Stimulated activated CD4-positive, alpha-beta T cell treated with anti-CD3 and anti-CD28 coated beads, Interleukin-1b, Interleukin-23, amount 100 ng/mL, for 1 hour (primary cell): ENCODE results near the gene POLR3GL.
"Not testable (repeated sequence)": the region's sequence is repeated elsewhere in the genome, so short reads cannot be mapped to it uniquely, and the experiment has no call there.

ENCODE experiments used
- DNase-seq, 2 donors: peaks; one replicate each; pipeline ENCODE4 v3.0.0-alpha.2; 2020; ENCODE audit warnings: low read depth in 2 of 2

Gene POLR3GL, protein sequence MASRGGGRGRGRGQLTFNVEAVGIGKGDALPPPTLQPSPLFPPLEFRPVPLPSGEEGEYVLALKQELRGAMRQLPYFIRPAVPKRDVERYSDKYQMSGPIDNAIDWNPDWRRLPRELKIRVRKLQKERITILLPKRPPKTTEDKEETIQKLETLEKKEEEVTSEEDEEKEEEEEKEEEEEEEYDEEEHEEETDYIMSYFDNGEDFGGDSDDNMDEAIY

GRCh38 chr1:145964328-145965118 lies at the start of gene POLR3GL, which contains the start of gene ANKRD34A:
Gene POLR3GL (plus strand): TSS chr1:145964690. CDS start chr1:145974866, 10,176 bp downstream.
Gene ANKRD34A (minus strand): TSS chr1:145964575. CDS start chr1:145961759, 2,816 bp downstream.
- DNase-seq = peak; percentile 75 to 76

DNA sequence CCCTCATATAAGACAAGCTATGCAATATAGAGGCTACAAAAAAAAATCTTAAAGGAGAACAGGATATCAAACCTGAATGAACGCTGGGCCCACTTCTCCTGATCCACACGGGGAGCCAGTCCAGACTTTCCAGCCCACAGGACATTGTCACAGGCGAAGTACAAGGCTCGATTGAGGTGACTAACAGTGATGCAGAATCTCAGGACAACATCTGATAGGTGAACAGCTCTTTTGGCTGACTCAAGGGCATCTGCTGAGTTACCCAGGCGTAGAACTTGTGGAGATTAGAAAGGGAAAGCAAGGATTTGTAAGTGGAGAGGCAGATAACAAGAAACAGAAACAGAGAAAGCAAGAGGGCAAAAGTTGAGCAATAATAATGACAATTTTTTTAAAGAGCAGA lies 47.7 kb upstream of the POLR3GL start:
- DNase-seq = no peak

DNA sequence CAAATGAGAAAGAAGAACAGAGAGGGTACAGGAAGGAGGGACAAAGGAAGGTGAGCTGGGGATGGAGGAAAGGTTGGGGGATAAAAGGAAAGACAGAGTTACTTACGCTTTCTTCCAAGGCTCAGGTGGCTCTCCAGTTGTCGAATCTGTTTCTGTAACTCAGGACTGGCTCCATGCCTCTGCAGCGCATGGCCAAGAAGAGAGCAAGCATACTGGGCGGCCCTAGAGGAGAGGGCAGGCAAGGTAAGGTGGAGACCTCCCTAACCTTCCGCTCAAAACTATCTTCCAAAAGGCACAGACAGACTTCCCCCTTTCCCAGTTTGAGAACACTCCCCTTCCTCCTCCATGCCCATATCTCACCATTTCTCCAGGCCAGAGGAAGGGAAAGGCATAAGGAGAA lies 46.9 kb upstream of the POLR3GL start:
- no peak for DNase-seq

DNA sequence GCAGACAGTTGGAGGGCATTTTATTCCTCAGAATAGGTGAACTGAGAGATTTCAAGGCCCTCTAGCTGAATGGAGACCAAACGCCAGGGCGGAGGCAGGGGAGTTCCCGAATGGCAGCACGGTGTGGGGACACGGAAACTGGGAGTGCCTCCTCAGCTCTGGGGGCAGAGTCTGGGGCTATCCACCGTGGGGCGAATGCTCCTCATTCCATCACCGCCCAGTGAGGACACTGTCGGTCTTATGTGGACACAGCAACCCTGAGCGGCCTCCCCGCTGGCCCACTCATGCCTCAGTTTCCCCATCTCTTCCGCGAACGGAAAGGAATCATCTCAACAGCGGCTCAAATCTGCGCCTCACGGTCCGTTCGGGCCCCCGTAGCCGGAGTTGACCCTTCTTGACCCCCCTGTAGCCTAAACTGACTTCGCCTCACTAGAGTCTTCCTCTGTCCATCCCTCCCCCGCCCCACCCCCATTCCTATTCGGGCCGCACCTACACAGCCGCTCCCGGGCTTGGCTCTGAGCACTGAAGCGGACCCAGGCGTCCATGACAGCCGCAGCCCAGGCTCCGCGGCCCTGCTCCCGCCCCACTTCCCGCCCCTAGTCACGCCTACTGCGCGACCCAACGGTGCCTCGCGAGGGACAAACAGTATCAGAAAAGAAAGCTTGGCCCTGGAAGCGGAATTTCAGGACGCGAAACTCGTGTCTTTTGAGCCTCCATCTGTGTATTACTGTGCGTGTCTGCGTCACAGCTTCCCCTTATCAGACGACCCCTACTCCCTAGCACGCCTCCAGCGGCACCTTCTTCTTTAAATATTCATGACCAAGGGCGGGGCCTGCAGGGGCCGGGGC lies 46.1 kb upstream of the POLR3GL start, which contains the start of gene PEX11B:
PEX11B (minus strand) TSS at position 574 of the 848 bp plus-strand sequence; CDS start at position 545, 29 bp downstream.
- DNase-seq = peak; percentile 76 to 88

DNA sequence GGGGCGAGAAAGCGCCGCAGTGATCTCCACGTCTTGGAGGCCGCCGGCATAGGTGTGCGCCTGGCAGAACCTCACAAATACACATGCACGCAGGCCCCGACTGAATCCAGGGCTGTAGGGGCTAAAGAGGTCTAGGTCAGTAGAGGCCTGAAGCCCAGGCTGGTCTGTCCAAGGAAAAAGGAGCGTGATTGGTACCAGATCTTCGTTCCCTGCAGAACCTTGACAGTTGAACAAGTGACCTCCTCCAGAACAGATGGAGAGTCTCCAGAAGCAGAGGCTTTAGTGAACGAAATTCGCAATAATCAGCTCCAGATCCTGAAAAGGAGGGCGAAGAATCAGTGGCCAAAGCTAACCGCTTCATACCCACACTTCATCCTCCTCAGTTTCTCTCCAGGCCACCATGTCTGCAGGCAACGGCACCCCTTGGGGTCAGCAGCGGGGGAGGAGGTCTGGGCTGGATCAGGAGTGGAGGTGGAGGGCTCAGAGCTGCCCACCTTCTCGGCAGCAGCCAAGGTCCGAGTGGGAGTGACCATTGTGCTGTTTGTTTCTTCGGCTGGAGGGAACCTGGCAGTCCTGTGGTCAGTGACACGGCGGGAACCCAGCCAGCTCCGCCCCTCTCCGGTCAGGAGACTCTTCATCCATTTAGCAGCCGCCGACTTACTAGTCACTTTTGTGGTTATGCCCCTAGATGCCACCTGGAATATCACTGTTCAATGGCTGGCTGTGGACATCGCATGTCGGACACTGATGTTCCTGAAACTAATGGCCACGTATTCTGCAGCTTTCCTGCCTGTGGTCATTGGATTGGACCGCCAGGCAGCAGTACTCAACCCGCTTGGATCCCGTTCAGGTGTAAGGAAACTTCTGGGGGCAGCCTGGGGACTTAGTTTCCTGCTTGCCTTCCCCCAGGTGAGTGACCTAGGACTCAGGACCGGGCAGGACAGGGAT lies 45.2 kb upstream of the POLR3GL start:
- no peak for DNase-seq

DNA sequence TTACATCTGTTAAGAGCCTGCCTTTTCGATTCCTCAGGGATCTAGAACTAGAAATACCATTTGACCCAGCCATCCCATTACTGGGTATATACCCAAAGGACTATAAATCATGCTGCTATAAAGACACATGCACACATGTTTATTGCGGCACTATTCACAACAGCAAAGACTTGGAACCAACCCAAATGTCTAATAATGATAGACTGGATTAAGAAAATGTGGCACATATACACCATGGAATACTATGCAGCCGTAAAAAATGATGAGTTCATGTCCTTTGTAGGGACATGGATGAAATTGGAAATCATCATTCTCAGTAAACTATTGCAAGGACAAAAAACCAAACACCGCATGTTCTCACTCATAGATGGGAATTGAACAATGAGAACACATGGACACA lies 44.2 kb upstream of the POLR3GL start:
- DNase-seq = not testable (repeated sequence)

- DNase-seq = no peak
Observed at GRCh38 chr1:145922266-145922665, 42.2 kb upstream of the POLR3GL start.

- peak in 1 of 2 donors; percentile 30 for DNase-seq
Observed at GRCh38 chr1:145926686-145927062, 37.8 kb upstream of the POLR3GL start.

DNA sequence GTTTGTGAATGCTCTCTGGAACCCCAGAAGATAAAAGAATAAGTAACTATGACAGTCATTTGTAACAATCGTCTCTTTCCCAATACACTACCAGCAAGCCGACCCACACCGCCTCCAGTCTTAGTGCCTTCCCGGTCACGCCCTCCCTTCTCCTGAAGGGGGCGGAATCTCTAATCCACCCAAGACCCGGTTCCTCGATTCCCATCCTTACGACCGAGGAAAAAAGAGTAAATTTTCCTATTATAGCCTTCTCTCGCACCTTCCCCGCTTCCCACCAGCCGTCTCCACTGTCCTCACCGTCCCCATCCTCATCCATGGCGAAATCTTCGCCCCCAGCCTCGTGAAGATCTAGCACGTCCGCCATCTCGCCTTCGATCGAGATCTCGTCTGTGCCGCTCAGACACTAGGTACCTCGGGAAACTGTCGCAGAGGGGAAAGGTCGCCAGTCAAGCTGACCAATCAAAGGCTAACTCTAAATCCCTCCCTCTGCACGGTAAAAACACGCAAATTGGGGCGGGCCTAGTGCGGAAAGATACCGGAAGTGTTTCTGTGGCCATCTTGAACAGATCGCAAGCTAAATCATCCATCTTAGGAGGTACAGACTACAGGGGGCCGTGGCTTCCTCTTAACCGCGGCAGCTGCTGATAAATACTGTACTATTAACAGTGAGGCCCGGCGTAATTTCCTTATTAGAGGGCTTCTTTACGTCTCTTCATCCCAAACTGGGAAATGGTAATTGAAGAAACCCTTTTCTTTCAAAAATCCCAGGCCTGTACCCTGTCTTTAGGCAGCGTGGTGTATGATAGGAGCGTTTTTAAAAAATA lies 37.2 kb upstream of the POLR3GL start, which contains the start of gene RBM8A:
RBM8A (minus strand) TSS at position 422 of the 824 bp plus-strand sequence; CDS start at position 364, 58 bp downstream.
- peak; percentile 74 to 84 for DNase-seq

- DNase-seq = no peak
Observed at GRCh38 chr1:145927916-145928643, 36.4 kb upstream of the POLR3GL start.

GRCh38 chr1:145932522-145933009 lies 31.9 kb upstream of the POLR3GL start:
- not testable (repeated sequence) for DNase-seq

GRCh38 chr1:145935708-145936107 lies 28.8 kb upstream of the POLR3GL start:
- DNase-seq = no peak

- no peak for DNase-seq
Observed at GRCh38 chr1:145936247-145936646, 28.2 kb upstream of the POLR3GL start.

DNA sequence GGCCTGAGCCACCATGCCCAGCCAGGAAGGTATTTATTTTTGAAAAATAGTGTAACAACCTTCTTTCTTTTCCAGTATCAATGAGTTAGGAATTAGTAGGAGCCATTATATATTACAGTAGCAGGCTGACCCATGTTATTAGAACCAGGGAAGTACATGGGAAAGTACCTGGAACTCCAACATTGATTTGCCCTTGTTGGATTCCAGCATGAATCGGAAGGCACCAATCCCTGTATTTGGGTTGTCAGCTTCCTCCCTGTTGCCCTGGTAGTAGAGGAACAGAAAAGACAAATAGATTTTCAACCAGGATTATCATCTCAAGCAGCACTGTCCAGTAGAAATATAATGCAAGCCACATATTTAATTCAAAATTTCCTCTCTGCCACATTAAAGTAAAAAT lies 27.1 kb upstream of the POLR3GL start:
- no peak for DNase-seq

- DNase-seq = no peak
Observed at GRCh38 chr1:145942405-145942804, 22.1 kb upstream of the POLR3GL start.

GRCh38 chr1:145942871-145943270 lies 21.6 kb upstream of the POLR3GL start:
- no peak for DNase-seq

GRCh38 chr1:145944532-145944931 lies 20.0 kb upstream of the POLR3GL start:
- no peak for DNase-seq

- no peak for DNase-seq
Observed at GRCh38 chr1:145946477-145946986, 18.0 kb upstream of the POLR3GL start.

DNA sequence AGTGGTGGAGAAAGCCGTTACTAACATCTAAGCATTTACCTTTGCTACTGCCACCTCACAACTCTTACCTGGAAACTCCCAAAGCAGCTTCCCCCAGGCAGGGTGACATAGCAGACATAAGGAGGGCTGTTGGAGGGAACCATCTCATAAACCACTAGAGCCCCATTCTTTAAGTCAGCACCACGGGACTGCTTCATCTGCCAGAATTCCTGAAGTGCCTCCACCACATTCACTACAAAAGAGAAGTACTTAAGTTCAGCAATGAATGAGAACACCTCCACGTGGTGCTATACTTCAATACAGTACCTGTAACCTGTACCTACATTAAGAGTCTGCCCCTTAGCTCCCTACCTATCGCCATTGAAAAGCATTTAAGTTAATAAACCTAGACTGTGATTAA lies 16.9 kb upstream of the POLR3GL start:
- DNase-seq = no peak
